ENCODE data around the gene DOCK3. TPM values are rescaled to one million over a fixed set of nuclear protein-coding genes. Genes with fewer than 3 reads are reported as not detected.

The DOCK3 gene
- total RNA-seq, 1 donor from 2014 or later = 0.52 TPM

DNA sequence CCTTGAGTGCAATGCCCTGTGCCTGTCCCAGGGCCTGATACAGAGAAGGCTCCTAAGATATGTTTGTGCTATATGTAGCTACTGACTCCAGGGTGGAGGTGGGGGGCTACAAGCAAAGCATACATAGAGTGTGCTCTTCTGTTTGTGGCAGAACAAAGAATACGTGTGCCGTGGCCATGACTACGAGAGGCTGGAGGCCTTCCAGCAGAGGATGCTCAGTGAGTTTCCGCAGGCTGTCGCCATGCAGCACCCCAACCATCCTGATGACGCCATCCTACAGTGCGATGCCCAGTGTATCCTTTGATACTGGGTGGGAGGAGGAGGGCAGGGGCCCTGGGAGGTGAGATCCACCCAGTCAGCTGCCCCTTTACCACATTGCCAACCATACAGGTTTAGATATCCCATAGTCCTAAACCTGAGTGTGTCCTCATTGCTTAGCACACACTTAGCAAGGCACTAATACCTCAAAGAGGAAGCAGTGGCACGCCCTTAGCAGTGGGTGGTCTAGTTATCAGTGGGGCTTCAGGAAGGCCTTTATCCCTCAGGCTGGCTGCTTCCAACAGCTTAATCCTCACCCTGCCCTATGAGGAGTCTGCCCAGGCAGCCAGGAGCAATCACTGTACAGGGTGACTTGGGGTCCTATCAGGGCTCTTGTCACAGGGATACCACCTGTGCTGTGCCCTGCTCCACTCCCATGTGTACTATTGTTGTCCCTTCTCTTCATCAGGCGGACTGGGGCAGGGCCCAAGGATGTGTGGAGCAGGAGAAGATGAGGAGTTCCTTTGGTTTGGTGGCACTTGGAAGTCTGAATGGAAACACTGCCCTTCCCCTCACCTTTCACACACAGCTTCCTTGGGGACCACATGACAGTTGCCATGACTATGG, 680.2 kb downstream of the DOCK3 start:
- TF ChIP-seq, protein P1, sequence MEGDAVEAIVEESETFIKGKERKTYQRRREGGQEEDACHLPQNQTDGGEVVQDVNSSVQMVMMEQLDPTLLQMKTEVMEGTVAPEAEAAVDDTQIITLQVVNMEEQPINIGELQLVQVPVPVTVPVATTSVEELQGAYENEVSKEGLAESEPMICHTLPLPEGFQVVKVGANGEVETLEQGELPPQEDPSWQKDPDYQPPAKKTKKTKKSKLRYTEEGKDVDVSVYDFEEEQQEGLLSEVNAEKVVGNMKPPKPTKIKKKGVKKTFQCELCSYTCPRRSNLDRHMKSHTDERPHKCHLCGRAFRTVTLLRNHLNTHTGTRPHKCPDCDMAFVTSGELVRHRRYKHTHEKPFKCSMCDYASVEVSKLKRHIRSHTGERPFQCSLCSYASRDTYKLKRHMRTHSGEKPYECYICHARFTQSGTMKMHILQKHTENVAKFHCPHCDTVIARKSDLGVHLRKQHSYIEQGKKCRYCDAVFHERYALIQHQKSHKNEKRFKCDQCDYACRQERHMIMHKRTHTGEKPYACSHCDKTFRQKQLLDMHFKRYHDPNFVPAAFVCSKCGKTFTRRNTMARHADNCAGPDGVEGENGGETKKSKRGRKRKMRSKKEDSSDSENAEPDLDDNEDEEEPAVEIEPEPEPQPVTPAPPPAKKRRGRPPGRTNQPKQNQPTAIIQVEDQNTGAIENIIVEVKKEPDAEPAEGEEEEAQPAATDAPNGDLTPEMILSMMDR (conservative IDR thresholded peaks at IDR 0.05; ENCODE audit: low read depth, low read length) = no peak
- H3K4me3 ChIP-seq (ENCODE audit: low read depth, low read length) = no peak overlapping the region
- DNase-seq (ENCODE audit: low read depth) = no peak

DNA sequence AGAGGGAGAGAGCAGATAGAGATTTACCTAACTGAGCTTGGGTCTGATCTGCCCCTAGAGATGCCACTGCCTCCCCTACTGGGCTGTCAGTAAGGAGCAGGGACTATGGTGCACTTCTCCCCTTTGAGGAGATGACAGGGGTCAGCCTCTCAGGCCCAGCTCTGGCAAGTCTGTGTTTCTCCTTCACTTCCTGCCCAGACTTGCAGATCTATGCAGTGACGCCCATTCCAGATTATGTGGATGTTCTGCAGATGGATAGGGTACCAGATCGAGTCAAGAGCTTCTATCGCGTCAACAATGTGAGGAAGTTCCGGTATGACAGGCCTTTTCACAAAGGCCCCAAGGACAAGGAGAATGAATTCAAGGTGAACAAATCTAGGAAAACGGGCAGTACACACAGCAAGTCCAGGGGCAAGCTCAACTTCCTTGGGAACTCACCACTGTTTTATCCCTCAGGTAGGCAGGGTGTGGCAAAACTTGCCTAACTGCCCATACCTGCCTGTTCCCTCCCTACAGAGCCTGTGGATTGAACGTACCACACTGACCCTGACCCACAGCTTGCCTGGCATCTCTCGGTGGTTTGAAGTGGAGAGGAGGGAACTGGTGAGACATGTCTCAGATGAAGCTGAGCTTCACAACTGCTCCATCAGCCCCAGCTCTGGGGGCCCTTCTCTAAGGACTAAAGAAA, 681.3 kb downstream of the DOCK3 start:
- no peak for DNase-seq (ENCODE audit: low read depth)
- TF ChIP-seq, protein P1 (conservative IDR thresholded peaks at IDR 0.05; ENCODE audit: low read depth, low read length) = no peak
- no peak overlapping the region for H3K4me3 ChIP-seq (ENCODE audit: low read depth, low read length)

DNA sequence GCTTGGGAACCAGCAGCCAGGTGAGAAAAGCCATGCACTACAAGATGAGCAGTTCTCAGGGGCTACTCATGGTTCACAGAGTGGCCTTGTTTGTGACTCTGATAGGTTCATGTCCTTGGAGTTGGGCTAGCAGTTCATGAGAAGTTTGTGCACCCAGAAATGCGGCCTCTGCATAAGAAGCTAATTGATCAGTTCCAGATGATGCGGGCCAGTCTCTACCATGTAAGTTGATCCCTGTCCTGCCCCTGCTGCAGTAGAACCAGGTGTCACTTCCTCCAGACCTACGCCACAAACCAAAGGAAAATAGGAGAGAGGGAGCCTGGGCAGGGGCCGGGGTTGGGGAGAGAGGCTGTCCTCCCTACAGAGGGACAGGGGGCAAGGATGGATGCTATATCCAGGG, 683.1 kb downstream of the DOCK3 start:
- H3K4me3 ChIP-seq (ENCODE audit: low read depth, low read length) = no peak overlapping the region
- no peak for DNase-seq (ENCODE audit: low read depth)
- TF ChIP-seq, protein P1 (conservative IDR thresholded peaks at IDR 0.05; ENCODE audit: low read depth, low read length) = no peak

DNA sequence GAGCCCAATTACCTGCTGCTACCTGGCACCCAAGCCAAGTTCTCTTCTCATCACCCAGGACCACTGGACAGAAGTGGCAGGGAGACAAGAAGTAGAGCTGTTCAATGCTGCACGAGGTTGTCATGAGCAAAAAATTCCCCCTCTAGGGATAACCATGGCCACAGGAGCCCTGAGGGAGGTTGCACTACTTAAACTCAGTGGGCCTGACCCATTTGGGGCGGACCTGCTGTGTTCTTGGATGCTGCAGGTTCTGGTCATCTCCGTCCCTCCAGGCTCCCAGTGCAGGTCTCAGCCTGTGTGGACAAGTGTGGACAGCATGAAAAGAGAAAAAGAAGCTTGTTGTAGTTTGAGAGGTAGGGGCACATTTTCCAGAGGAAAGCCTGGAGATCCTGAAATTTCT, 684.3 kb downstream of the DOCK3 start:
- no peak overlapping the region for H3K4me3 ChIP-seq (ENCODE audit: low read depth, low read length)
- TF ChIP-seq, protein P1 (conservative IDR thresholded peaks at IDR 0.05; ENCODE audit: low read depth, low read length) = no peak
- DNase-seq (ENCODE audit: low read depth) = no peak

DNA sequence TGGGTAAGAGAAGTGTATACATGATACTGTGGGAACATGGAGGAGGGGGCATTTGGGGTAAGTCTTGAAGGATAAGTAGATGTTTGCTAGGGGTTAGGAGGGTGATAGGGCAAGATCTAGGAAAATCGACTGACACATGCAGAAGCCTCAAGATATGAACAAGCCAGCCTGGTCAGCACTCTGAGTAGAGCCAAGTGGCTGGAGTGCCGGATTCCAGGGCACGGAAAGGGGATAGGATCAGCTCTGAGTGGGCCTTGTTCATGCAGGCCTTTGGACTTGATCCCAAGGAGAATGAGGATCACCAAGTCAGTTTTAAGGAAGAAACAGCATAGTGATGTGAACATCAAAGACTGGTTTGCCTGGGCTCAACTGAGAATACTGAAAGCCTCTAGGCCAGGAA, 686.1 kb downstream of the DOCK3 start:
- TF ChIP-seq, protein P1 (conservative IDR thresholded peaks at IDR 0.05; ENCODE audit: low read depth, low read length) = no peak
- DNase-seq (ENCODE audit: low read depth) = no peak
- no peak overlapping the region for H3K4me3 ChIP-seq (ENCODE audit: low read depth, low read length)

DNA sequence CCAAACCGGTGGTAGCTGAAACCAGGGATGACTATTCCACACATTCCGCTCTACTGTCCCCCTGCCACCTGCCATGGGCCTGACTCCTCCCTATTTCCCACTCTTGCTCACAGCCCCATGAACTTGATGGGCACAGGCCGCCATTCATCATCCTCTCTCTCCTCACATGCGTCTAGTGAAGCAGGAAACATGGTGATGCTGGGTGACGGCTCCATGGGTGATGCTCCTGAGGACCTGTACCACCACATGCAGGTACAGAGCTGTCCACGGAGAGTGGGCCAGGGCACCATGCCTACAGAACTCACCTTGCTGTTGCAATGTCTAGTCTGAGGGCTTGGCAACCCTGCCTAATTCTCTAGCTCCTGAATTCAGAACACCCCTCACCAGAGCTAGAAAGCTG, 687.0 kb downstream of the DOCK3 start:
- H3K4me3 ChIP-seq (ENCODE audit: low read depth, low read length) = no peak overlapping the region
- TF ChIP-seq, protein P1 (conservative IDR thresholded peaks at IDR 0.05; ENCODE audit: low read depth, low read length) = no peak
- DNase-seq (ENCODE audit: low read depth) = no peak

All from epithelial cell of proximal tubule (primary cell).